ENCODE results near the gene TOPAZ1.

- TF ChIP-seq CTCF (IDR thresholded peaks at IDR 0.05; ENCODE audit: low read depth, low read length) = no peak
- no peak for TF ChIP-seq EZH2phosphoT487 (IDR thresholded peaks at IDR 0.05; ENCODE audit: low read depth)
Measured at GRCh38 chr3:44348993-44349392, 107.3 kb downstream of the TOPAZ1 start.

Data from OCI-LY3 (cell line).